ENCODE measurements around the gene BICD1.

DNA sequence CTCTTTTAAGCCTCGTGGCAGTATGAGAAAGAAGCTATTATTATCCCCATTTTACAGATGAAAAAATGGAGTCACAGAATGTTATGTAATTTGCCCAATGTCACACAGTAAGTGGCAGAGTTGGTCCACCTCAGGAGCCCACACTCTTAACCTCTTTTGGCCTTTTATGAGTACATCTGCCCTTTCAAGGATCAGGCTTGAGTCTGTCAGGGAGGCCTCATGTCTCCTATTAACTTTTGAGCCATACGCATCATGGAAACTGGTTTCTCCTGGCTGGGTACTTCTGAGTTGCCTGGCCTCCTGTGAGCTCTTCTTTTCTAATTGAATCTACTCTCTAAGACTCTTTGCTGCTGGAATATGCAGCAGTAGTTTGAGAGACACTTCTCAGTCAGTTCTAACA lies 101.7 kb downstream of the BICD1 start:
- TF ChIP-seq CTCF (IDR thresholded peaks at IDR 0.05; ENCODE audit: borderline replicate concordance, extremely low read depth, low read length, poor library complexity, severe bottlenecking) (no peak), EZH2 (IDR thresholded peaks at IDR 0.05; ENCODE audit: borderline replicate concordance, low read depth, low read length, severe bottlenecking) (no peak)

All from DND-41 (cell line).